LHCN-M2 (cell line): ENCODE data around the gene SFT2D3. TPM values are rescaled to one million over a fixed set of nuclear protein-coding genes. Genes with fewer than 3 reads are reported as not detected.

Source experiments
- DNase-seq: peaks from one replicate; pipeline ENCODE4 v3.0.0-alpha.2; 2012; ENCODE audit warnings: low read depth
- total RNA-seq: library from RNA; depleted of rRNA; stranded (reverse); fragments of >200 nt; gene quantifications from 2 replicates; pipeline ENCODE4 v1.2.3, GENCODE V29; 2014

The SFT2D3 gene
- total RNA-seq, 1 experiment from 2014 or later = 6.0 TPM

GRCh38 chr2:127706215-127706990 is 5.1 kb downstream of the SFT2D3 start:
- no peak for DNase-seq

GRCh38 chr2:127707890-127708648 is 6.8 kb downstream of the SFT2D3 start:
- DNase-seq = no peak

GRCh38 chr2:127709336-127709735 is 8.0 kb downstream of the SFT2D3 start:
- no peak for DNase-seq

GRCh38 chr2:127712999-127713398 is 11.7 kb downstream of the SFT2D3 start:
- DNase-seq = no peak

GRCh38 chr2:127713562-127713961 is 12.3 kb downstream of the SFT2D3 start:
- no peak for DNase-seq

GRCh38 chr2:127715778-127716449 is 14.6 kb downstream of the SFT2D3 start:
- DNase-seq = no peak

- DNase-seq = no peak
These were observed 17.0 kb downstream of the SFT2D3 start for GRCh38 chr2:127718271-127718670.

- no peak for DNase-seq
These were observed 18.3 kb downstream of the SFT2D3 start for GRCh38 chr2:127719301-127720218.

- peak; percentile 74 for DNase-seq
These were observed 20.1 kb downstream of the SFT2D3 start for GRCh38 chr2:127721311-127721977.

- DNase-seq = peak; percentile 26
These were observed 20.7 kb downstream of the SFT2D3 start for GRCh38 chr2:127721978-127722355.

- DNase-seq = no peak
These were observed 21.5 kb downstream of the SFT2D3 start for GRCh38 chr2:127722807-127723206.

- DNase-seq = no peak
These were observed 25.0 kb downstream of the SFT2D3 start for GRCh38 chr2:127726158-127726880.

GRCh38 chr2:127733113-127733815 is 32.0 kb downstream of the SFT2D3 start:
- DNase-seq = no peak

- peak; percentile 19 for DNase-seq
These were observed 32.7 kb downstream of the SFT2D3 start for GRCh38 chr2:127733816-127734537.

- DNase-seq = no peak
These were observed 33.7 kb downstream of the SFT2D3 start for GRCh38 chr2:127735044-127735443.

GRCh38 chr2:127735537-127736399 is 34.5 kb downstream of the SFT2D3 start:
- no peak for DNase-seq

GRCh38 chr2:127737892-127738291 is 36.6 kb downstream of the SFT2D3 start:
- no peak for DNase-seq

- DNase-seq = no peak
These were observed 38.5 kb downstream of the SFT2D3 start for GRCh38 chr2:127739800-127740199.
